ENCODE data around the gene SMIM35. TPM values are rescaled to one million over a fixed set of nuclear protein-coding genes. Genes with fewer than 3 reads are reported as not detected.

SMIM35 gene
- total RNA-seq, 1 donor from 2014 or later, result not detected

GRCh38 chr11:118109231-118109630 lies 22.5 kb upstream of the SMIM35 start:
- peak; percentile 46 for DNase-seq (ENCODE audit: low read depth)
- TF ChIP-seq CTCF (conservative IDR thresholded peaks at IDR 0.05; ENCODE audit: low read depth, low read length), result no peak
- H3K4me3 ChIP-seq (ENCODE audit: low read depth, low read length), result no peak overlapping the region

- TF ChIP-seq CTCF (conservative IDR thresholded peaks at IDR 0.05; ENCODE audit: low read depth, low read length), result no peak
- no peak overlapping the region for H3K4me3 ChIP-seq (ENCODE audit: low read depth, low read length)
- DNase-seq (ENCODE audit: low read depth), result no peak
Observed at GRCh38 chr11:118108513-118108912, 21.8 kb upstream of the SMIM35 start.

GRCh38 chr11:118106789-118107335 lies 20.1 kb upstream of the SMIM35 start:
- H3K4me3 ChIP-seq (ENCODE audit: low read depth, low read length), result no peak overlapping the region
- TF ChIP-seq CTCF (conservative IDR thresholded peaks at IDR 0.05; ENCODE audit: low read depth, low read length), result no peak
- peak; percentile 29 for DNase-seq (ENCODE audit: low read depth)

- no peak overlapping the region for H3K4me3 ChIP-seq (ENCODE audit: low read depth, low read length)
- DNase-seq (ENCODE audit: low read depth), result no peak
- TF ChIP-seq CTCF (conservative IDR thresholded peaks at IDR 0.05; ENCODE audit: low read depth, low read length), result no peak
Observed at GRCh38 chr11:118105657-118106305, 19.0 kb upstream of the SMIM35 start.

- TF ChIP-seq CTCF (conservative IDR thresholded peaks at IDR 0.05; ENCODE audit: low read depth, low read length), result no peak
- DNase-seq (ENCODE audit: low read depth), result no peak
- no peak overlapping the region for H3K4me3 ChIP-seq (ENCODE audit: low read depth, low read length)
Observed at GRCh38 chr11:118104491-118104890, 17.7 kb upstream of the SMIM35 start.

GRCh38 chr11:118102721-118103261 lies 16.0 kb upstream of the SMIM35 start:
- no peak overlapping the region for H3K4me3 ChIP-seq (ENCODE audit: low read depth, low read length)
- no peak for DNase-seq (ENCODE audit: low read depth)
- TF ChIP-seq CTCF (conservative IDR thresholded peaks at IDR 0.05; ENCODE audit: low read depth, low read length), result no peak

Measured in epithelial cell of proximal tubule (primary cell).